ENCODE data around the gene BRD1. TPM values are rescaled to one million over a fixed set of nuclear protein-coding genes. Genes with fewer than 3 reads are reported as not detected.

The BRD1 gene
- total and polyA plus RNA-seq, 3 donors from 2014 or later, result 113 to 122 (median 114) TPM

DNA sequence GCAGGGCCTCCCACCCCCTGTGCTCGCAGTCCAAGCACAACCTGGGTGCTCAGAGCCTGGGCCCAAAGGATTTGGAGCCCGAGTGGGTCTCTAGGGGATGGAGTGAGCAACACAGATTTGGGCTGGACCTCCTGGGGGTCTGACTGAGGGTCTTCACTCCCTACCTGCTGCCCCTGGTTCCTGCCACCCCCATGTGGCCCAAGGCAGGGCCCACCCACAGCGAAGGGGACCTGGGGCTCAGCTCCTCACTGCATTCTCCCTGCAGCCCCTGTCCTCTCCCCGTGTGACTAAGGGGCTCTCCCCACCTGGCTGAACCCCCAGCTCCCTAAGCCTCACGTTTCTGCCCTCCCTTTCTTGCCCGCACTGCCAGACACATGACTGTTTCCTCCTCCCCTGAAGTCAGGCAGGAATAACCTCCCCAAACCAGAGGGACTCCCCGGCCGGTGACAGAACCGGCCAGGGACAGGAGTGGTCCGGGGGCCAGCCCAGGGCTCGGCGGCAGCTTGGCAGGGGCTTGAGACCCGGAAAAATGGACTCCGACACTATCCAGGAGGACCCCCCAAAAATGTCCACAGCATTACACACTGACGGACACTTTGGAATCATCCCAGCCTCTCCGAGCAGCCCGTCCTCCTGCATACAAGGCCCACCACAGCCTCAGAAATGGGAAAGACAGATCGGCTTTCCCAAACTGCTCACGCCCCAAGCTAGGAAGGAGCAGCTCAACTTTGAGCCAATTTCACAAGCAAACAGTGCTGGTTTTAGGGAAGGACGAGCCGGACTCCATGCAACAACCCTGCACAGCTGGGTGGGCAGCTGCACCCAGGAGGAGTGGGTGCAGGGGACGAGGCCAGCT, 57.8 kb downstream of the BRD1 start:
- no peak for TF ChIP-seq POLR2A (IDR thresholded peaks at IDR 0.05)
- TF ChIP-seq, protein P1, sequence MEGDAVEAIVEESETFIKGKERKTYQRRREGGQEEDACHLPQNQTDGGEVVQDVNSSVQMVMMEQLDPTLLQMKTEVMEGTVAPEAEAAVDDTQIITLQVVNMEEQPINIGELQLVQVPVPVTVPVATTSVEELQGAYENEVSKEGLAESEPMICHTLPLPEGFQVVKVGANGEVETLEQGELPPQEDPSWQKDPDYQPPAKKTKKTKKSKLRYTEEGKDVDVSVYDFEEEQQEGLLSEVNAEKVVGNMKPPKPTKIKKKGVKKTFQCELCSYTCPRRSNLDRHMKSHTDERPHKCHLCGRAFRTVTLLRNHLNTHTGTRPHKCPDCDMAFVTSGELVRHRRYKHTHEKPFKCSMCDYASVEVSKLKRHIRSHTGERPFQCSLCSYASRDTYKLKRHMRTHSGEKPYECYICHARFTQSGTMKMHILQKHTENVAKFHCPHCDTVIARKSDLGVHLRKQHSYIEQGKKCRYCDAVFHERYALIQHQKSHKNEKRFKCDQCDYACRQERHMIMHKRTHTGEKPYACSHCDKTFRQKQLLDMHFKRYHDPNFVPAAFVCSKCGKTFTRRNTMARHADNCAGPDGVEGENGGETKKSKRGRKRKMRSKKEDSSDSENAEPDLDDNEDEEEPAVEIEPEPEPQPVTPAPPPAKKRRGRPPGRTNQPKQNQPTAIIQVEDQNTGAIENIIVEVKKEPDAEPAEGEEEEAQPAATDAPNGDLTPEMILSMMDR (IDR thresholded peaks at IDR 0.05), result no peak
- intact Hi-C loops (cut with DNase I; ENCODE audit: low total_unique reads), result no loop called here
- no peak overlapping the region for H3K27ac ChIP-seq
- DNase-seq, result no peak
- H3K4me3 ChIP-seq, result no peak overlapping the region
- no peaks in the 10 kb centered on the region for H3K4me1 ChIP-seq
- H3K27me3 ChIP-seq, result no peaks in the 10 kb centered on the region
- H3K36me3 ChIP-seq (ENCODE audit: low read depth, missing control alignments), result no peaks in the 10 kb centered on the region
- WGBS, 2 donors, result 83 to 93% methylated on average over 19 to 22 of the region's 22 CpGs
- H3K9me3 ChIP-seq, result no peaks in the 10 kb centered on the region

DNA sequence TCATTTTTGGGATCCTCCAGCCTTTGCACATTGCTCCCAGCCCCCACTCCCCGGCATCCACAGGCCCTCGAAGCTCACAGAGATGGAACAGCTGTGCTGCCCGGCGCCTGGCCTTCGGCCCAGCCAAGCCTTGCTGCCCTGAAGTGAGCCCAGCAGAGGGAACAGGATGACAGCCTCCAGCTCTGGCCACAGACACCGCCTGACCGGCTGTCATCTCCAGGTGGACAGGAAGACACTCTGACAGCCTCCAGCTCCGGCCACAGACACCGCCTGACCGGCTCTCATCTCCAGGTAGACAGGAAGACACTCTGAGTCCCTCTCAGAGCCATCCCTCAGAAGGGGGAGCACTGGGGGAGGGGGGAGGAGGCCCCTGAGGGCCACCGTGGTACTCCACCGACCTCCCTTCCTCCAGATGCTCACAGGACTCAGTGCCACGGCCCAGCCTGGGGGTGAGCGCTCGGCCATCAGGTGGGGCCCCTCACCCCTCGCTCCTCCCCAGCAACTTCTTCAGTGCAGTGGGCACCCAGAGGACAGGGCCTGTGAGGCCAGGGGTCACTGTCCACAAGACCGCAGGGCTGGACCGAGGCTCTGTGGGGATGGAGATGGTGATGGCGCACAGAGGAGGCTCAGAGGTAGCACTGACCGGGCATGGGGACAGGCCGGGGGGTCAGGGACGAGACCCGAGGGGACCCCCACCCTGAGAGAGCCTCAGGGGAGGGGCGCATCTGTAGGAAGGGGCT, 58.6 kb downstream of the BRD1 start:
- no peaks in the 10 kb centered on the region for H3K9me3 ChIP-seq
- DNase-seq, result peak; percentile 29
- no peaks in the 10 kb centered on the region for H3K4me1 ChIP-seq
- TF ChIP-seq POLR2A (IDR thresholded peaks at IDR 0.05), result no peak
- TF ChIP-seq, protein P1 (IDR thresholded peaks at IDR 0.05), result no peak
- WGBS, 2 donors, result 65 to 76% methylated on average over 10 to 24 of the region's 24 CpGs
- H3K27ac ChIP-seq, result no peak overlapping the region
- H3K36me3 ChIP-seq (ENCODE audit: low read depth, missing control alignments), result no peaks in the 10 kb centered on the region
- H3K27me3 ChIP-seq, result no peaks in the 10 kb centered on the region
- intact Hi-C loops (cut with DNase I; ENCODE audit: low total_unique reads), result no loop called here
- H3K4me3 ChIP-seq, result no peak overlapping the region

GRCh38 chr22:49768077-49768910, 59.4 kb downstream of the BRD1 start:
- Histone ChIP-seq H3K36me3 (ENCODE audit: low read depth, missing control alignments) (no peaks in the 10 kb centered on the region), H3K9me3 (no peaks in the 10 kb centered on the region), H3K27me3 (no peaks in the 10 kb centered on the region), H3K4me1 (no peaks in the 10 kb centered on the region), H3K27ac (no peak overlapping the region), H3K4me3 (no peak overlapping the region)
- 64 to 81% methylated on average over 15 to 18 of the region's 18 CpGs for WGBS, 2 donors
- DNase-seq, result no peak
- intact Hi-C loops (cut with DNase I; ENCODE audit: low total_unique reads), result no loop called here
- TF ChIP-seq POLR2A (IDR thresholded peaks at IDR 0.05), result no peak
- TF ChIP-seq, protein P1 (IDR thresholded peaks at IDR 0.05), result no peak

DNA sequence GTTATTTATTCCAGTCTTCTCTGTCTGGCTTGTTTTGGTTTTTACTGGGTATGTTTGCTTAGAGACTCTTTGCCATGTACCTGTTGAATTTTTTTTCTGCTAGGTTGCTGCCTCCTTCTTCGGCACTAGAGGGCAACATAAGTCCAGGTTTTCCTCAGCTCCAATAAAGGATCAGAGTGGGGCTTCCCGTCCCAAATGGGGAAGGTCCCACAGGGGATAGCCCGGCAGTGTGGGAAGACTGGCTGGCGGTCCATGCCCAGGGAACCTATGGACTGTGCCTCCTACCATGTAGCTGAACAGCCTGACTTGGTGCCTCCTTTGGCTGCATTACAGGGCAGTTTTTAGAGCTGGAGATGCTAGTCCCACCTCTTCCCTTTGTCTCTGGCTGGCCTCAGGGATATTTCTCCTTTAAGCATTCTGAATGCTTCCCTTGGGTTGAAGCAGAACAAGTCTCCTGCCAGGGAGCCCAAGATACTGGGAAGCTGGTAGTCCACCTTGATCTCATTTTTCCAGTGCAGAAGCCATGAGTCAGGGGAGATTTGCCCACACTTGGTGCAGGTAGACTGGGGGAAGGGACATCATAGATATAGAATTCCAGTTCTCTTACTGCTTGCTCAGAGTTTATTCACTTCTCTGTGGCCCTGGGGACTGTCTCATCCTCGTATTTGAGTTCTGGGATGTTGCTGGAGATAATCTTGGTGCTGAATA, 60.2 kb downstream of the BRD1 start:
- 53 to 64% methylated on average over 5 of the region's 5 CpGs for WGBS, 2 donors
- TF ChIP-seq POLR2A (IDR thresholded peaks at IDR 0.05), result no peak
- TF ChIP-seq, protein P1 (IDR thresholded peaks at IDR 0.05), result peak; percentile 17 to 56 (median 53)
- Histone ChIP-seq H3K27me3 (no peaks in the 10 kb centered on the region), H3K36me3 (ENCODE audit: low read depth, missing control alignments) (no peaks in the 10 kb centered on the region), H3K27ac (no peak overlapping the region), H3K4me3 (no peak overlapping the region), H3K9me3 (no peaks in the 10 kb centered on the region), H3K4me1 (no peaks in the 10 kb centered on the region)
- intact Hi-C loops (cut with DNase I; ENCODE audit: low total_unique reads), result no loop called here
- DNase-seq, result peak; percentile 33
